Liver (tissue), 3 donors: ENCODE data around the gene TCTN1.

ENCODE experiments used
- CTCF ChIP-seq: fragments of 150-350 bp; IDR thresholded peaks from 2 replicates; pipeline ENCODE4 v1.5.1; 2017; ENCODE audit warnings: improper control_type of control experiment, low read depth, low read length; ENCODE audit not compliant: missing input control
- FOXA2 ChIP-seq: IDR thresholded peaks from 2 replicates; pipeline ENCODE4 v1.6.1; 2016; ENCODE audit warnings: antibody characterized with exemption
- GABPA ChIP-seq, 2 donors: IDR thresholded peaks in 1 of 2; conservative IDR thresholded peaks in 1 of 2; 2 replicates each; pipeline ENCODE4 v1.6.1; 2016; ENCODE audit warnings: antibody characterized with exemption in 2 of 2, mild to moderate bottlenecking in 1 of 2, moderate library complexity in 1 of 2
- JUND ChIP-seq, 2 donors: IDR thresholded peaks; 2 replicates each; pipeline ENCODE4 v1.6.1; 2016; ENCODE audit warnings: antibody characterized with exemption in 2 of 2
- MAX ChIP-seq: IDR thresholded peaks from 2 replicates; pipeline ENCODE4 v1.6.1; 2016; ENCODE audit warnings: antibody characterized with exemption
- NR2F2 ChIP-seq: IDR thresholded peaks from 2 replicates; pipeline ENCODE4 v1.6.1; 2016; ENCODE audit warnings: antibody characterized with exemption
- REST ChIP-seq: IDR thresholded peaks from 2 replicates; pipeline ENCODE4 v1.6.1; 2016; ENCODE audit warnings: antibody characterized with exemption, mild to moderate bottlenecking
- donor health status: healthy.
- donor health status: healthy.

GRCh38 chr12:110616471-110617115, 2.7 kb downstream of the TCTN1 start:
- TF ChIP-seq CTCF (no peak), REST (no peak), GABPA (IDR thresholded peaks at IDR 0.05 in 1 of 2, conservative IDR thresholded peaks at IDR 0.05 in 1 of 2) (no peak), MAX (no peak), FOXA2 (no peak), NR2F2 (no peak), JUND (IDR thresholded peaks at IDR 0.05) (no peak)
